ENCODE data around the gene LPO.

Gene LPO

GRCh38 chr17:58317421-58318064, 79.2 kb downstream of the LPO start:
- peak; percentile 90 for DNase-seq (ENCODE audit: low spot score)

- no peak for DNase-seq (ENCODE audit: low spot score)
These were observed 79.7 kb downstream of the LPO start for GRCh38 chr17:58318065-58318481.
